C4-2B (cell line): ENCODE measurements around the gene BMERB1.

ENCODE experiments used
- H3K27ac ChIP-seq: fragments of 450-650 bp; 2 replicates; pipeline ENCODE4 v1.5.1; 2017
- CTCF ChIP-seq: fragments of 450-650 bp; conservative IDR thresholded peaks from 2 replicates; pipeline ENCODE4 v1.5.1; 2017; ENCODE audit warnings: mild to moderate bottlenecking
- ZFX ChIP-seq: fragments of 450-650 bp; IDR thresholded peaks from 2 replicates; pipeline ENCODE4 v1.6.1; 2017

Gene BMERB1

GRCh38 chr16:15581127-15581815 is 146.9 kb downstream of the BMERB1 start:
- no peak overlapping the region for H3K27ac ChIP-seq
- no peak for TF ChIP-seq ZFX

GRCh38 chr16:15583526-15583925 is 149.1 kb downstream of the BMERB1 start:
- no peak for TF ChIP-seq CTCF
- no peak for TF ChIP-seq ZFX
- no peak overlapping the region for H3K27ac ChIP-seq

- no peak overlapping the region for H3K27ac ChIP-seq
- TF ChIP-seq ZFX, result no peak
- TF ChIP-seq CTCF, result no peak
Measured at GRCh38 chr16:15585956-15586355, 151.6 kb downstream of the BMERB1 start.

- H3K27ac ChIP-seq, result no peak overlapping the region
Measured at GRCh38 chr16:15586716-15587115, 152.3 kb downstream of the BMERB1 start.

GRCh38 chr16:15587152-15587825 is 152.9 kb downstream of the BMERB1 start:
- TF ChIP-seq CTCF (no peak), ZFX (no peak)
- no peak overlapping the region; the same call in 1 of the 2 replicates for H3K27ac ChIP-seq

More at GRCh38 chr16:15586716-15587115, 152.3 kb downstream of the BMERB1 start:
- TF ChIP-seq CTCF (no peak), ZFX (no peak)

- TF ChIP-seq CTCF (no peak), ZFX (no peak)
- peak overlapping the region; percentile 14; the same call in 1 of the 2 replicates for H3K27ac ChIP-seq
Measured at GRCh38 chr16:15592324-15592723, 157.9 kb downstream of the BMERB1 start.

GRCh38 chr16:15593235-15593634 is 158.8 kb downstream of the BMERB1 start:
- TF ChIP-seq ZFX (no peak), CTCF (no peak)
- H3K27ac ChIP-seq, result no peak overlapping the region
